ENCODE data around the gene HCFC1.

- TF ChIP-seq CTCF (IDR thresholded peaks at IDR 0.05) (peak; percentile 82 to 90 (median 90)), POLR2A (IDR thresholded peaks at IDR 0.05) (no peak)
Observed at GRCh38 chrX:153953342-153953830, 18.2 kb downstream of the HCFC1 start.

Measured in testis (tissue), 2 donors.